DMS114 treated with DMSO at 0.1 percent for 48 hours (cell line): ENCODE data around the gene PPP1R9A.

Experiments
- DNase-seq: peaks from one replicate; lab custom pipeline; 2025; ENCODE audit not compliant: unreplicated experiment; lab: John Stamatoyannopoulos, UW

PPP1R9A gene

DNA sequence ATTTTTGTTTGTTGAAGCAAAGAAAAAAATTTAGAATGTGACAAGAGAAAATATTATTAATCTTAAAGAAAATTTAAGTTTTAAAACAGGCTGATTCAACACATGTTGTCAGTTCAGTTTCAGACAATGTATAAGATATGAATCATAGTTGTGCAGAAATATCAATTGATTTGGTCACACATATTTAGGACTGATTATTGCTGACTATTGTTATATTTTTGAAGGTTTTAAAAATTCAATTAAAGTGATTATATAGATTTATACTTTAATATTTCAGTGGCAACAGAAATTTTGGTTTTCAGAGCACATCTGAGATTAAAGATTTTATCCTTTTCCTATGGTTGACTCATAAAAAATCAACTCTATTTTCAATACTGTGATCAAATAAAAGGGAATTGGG is 284.4 kb downstream of the PPP1R9A start:
- DNase-seq = no peak

DNA sequence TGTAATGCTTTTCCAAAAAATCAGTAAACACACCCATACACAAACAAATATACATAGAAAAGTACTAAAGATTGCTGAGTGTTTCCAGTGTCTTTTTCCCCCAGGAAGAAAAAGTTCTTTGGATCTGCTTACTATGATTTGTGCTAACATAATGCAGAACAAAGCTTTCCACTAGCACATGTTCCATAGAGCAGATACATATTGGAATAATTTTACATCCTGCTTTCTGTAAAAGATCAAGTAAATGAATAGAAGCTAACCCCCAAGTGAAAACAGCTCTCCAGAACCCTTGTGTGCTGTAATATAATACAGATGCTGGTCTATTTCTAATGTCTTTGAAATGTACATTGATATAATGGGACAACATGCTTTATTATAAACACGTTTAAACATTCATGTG is 291.5 kb downstream of the PPP1R9A start:
- no peak for DNase-seq

DNA sequence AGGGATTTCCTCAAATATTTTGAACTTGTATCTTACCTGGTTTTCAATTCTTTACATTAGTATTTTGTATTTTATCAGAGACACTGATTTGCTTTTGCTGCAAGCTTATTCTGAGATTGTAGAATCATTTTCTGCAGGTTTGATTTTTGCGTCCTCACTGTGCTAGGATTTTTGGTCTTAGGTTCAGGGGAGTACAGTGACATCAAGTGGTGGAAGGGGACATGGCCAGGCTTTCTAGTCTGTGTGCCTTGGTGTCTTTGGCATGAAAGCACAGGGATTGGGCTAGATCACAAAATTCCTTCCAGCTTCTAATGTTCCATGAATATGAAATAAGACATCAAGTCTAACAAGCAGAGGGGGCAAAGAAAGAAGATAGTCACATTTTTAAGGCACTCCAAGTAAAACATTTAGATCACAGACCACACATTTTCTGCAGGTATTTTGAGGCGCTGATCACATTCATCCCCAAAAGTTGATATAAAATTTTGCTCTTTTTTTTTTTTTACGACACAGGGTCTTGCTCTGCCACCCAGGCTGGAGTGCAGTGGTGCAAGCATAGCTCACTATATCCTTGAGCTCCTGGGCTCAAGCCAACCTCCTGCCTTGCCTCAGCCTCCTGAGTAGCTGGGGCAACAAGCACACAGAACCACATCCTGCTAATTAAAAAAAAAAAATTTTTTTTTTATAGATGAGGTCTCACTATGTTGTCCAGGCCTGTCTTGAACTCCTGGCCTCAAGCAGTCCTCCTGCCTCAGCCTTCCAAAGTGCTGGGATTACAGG is 292.6 kb downstream of the PPP1R9A start:
- DNase-seq = peak; percentile 56

DNA sequence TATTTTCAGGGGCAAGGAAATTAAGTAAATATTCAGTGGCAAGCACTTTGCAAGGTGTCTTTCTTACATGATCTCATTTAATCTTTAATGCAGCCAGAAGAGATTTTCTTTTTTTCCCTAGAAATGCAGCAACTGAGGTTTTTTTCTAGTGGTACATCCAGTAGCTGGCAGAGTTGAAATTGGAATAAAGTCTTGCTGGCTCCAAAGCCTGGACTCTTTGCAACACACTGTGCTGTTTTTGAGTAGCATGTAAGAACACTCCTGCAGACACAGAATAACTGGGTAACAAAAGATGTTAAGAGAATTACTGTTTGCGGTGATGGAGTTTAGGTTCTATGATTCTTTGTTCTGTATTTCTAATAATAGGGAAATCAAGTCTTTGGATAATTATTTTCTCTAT is 293.3 kb downstream of the PPP1R9A start:
- no peak for DNase-seq

DNA sequence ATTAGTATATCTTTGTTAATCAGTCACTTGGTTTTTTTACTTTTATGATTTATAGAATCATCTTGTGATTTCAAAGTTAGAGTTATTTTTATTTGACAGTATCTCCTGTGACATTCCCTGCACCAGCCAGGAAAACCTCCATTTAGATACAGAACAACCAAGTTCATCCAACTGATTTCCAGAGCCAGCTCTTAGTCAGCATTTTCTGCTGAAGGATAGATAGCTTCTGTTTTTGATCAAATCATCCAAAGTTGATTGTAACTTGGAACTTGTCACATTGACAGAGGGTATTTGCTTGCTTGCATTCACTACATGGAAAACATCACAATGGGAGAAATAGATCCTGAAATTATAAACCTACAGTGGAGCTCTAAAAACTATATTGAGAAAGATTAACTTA is 294.3 kb downstream of the PPP1R9A start:
- DNase-seq = no peak

DNA sequence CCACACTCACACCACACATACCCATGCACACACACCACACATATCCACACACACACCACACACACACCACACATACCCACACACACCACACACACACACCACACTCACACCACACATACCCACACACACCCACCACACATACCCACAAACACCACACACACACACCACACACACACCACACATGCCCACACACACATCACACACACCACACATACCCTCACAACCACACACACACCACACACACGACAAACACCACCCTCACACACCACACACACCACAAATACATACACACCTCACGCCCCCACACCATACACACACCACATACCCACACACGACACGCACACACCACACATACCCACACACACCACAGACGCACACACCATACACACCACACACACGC is 297.2 kb downstream of the PPP1R9A start:
- DNase-seq = no peak

DNA sequence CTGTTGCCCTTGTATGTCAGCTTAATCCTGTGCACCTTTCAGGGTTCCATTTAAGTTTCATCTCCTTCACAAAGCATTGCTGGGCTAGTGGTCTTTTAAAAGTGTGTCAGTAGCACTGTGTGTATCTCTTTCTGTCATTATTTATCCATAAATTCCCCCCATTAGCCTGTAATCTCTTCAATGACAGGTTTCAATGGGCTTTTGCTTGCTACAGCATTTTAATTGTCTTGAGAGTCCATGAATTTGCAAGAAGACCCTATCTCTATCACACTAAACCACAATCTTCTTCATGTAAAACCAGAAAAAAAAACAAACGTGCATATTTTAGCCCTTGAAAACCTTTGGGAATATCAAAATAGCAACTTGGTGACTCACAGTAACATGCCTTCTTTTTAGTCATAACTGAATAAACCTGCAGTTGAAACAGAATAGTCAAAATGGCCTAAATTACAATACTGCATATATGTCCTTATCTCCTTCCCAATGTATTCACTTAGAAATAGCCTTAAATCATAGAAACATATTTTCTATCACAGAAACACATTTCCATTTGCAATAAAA is 298.4 kb downstream of the PPP1R9A start:
- DNase-seq = no peak

DNA sequence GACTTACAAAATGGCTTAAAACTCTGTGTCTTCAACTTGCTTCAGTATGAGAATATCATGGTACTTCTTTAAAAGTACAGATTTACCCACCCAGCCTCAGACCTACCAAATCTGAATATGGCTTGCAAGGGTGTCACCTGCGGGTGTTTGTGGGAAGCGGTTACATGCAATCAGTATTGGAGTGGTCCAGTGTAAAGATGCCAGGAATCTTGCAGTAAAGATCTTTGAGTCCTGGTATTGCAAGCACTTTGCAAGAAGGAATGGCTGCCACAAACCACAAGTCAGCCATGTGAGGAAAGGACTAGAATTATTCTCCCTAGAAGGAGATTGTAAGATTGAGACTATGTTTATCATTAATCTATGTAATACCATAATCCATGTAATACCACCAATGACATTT is 301.9 kb downstream of the PPP1R9A start:
- DNase-seq = no peak

DNA sequence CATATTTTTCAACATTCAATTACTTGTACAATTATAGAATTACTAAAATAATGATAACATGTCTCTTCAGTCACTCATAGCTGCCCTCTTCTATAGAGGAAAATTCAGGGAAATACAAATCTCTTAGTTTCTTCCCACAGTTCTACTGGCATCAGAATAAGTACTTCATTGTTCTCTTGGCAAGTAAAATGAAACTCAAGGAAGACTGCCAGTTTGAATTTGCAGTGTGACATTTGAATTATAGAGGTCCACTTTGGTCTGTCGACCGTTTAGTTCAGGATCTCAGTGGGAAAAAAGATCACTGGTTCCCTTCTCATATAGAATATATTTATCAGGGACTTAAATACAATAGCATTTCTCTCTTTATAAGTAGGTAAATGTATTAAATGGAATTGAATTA is 302.4 kb downstream of the PPP1R9A start:
- no peak for DNase-seq

DNA sequence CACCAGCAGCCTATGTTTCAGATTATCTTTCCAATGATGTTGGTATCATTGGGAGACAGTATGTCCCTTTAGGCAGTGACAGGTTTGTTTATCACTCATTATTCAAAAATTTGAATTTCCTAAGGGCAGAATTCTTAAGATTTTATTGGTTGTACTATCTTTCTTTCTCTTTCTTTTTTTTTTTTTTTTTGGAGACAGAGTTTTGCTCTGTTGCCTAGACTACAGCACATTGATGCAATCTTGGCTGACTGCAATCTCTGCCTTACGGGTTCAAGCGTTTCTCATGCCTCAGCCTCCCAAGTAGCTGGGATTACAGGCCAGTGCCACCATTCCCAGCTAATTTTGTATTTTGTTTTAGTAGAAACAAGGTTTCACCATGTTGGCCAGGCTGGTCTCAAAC is 305.8 kb downstream of the PPP1R9A start:
- no peak for DNase-seq

DNA sequence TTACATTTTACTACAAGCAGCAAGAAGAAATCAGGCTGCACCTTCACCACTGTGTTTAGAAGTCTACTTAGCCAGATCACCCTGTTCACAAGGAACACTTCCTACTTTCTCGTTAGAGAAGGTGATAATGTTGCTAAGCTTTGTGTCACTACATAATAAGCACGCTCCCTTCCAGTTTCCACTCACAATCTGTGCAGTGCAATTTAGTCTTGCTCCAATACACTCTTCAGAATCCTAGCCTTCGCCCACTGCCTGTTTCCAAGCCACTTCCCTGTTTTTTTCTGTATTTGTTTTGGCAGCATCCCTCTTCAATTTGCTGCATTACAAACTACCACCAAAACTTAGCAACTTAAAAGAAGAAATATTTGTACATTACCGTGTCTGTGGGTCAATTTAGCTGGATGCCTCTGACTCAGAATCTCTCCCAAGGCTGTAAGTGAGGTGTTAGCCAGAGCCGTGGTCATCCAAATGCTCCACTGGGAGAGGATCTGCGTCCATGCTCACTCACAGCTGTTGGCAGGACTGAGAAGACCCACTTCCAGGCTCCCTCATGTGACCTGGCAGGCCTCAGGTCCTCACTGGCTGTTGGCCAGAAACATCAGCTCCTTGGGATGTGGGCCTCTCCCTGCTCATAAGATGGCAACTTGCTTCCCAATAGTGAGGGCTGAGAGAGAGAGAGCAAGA is 306.6 kb downstream of the PPP1R9A start:
- no peak for DNase-seq

DNA sequence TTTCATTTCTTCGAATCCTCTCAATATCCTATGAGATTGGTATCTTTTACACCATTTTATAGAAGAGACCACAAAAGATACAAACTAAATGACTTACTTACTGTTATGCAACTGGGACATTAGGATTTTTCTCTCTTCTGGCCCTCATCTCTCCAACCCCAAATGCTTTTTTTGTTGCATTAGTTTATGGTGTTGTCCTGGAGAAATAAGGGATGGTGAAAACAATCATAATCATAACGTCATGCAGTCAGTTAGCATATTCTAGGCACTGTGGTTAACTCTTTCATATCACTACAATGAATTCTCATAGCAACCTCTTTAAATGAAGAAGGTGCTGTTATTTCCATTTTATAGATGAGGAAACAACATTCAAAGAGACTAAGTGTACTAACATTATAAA is 312.3 kb downstream of the PPP1R9A start:
- DNase-seq = no peak

DNA sequence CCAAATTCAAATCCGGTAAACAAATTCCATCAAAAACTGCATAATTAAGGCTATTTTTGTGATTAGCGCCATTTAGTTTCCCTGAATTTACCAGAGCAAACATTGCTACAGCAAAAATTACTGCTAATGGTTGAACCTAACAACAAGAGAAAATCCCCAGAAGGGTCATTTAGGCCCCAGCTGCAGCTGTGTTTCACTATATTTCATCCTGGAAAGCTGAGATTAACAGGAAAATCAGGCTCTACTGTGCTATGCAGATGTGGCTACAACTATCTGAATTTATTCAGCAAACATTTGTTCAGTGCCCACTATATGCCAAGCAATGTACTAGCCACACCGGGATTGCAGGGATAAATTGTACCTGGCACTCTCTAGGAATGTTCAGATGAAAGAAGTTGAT is 312.9 kb downstream of the PPP1R9A start:
- no peak for DNase-seq

DNA sequence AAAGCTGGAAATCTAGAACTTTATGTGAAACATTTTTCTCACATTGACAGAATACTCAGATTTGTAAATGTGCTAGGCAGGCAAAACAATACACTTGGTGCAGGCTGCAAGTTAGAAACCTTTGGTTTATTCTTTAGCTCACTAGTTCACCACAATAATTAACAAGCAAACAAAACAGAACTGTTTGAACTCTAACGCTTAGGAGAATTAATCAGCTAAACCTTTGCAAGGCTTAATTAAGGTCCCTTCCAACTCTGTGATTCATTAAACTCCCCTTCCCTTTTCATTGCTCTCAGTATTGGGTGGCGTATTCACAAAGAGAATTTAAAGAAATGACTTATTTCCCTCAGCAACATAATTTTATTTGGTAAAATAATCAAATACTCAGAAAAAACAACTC is 317.9 kb downstream of the PPP1R9A start:
- no peak for DNase-seq

DNA sequence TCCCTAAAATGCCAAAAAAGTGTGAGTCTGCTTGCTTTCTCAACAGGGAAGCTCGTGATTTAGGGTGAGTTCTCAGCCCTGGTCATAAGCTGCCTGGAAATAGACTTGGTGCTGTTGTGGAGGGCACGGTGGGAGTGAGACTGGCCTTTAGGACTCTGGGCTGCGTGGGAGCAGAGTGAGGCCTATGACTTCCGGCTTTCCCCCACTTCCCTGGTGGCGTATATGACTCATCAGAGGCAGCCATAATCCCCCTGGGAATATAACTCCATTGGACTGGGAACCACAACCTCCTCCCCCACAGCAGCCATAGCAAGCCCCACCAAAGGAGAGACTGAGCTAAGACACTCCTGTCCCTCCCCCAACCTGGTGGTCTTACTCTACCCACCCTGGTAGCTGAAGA is 321.9 kb downstream of the PPP1R9A start:
- DNase-seq = no peak

DNA sequence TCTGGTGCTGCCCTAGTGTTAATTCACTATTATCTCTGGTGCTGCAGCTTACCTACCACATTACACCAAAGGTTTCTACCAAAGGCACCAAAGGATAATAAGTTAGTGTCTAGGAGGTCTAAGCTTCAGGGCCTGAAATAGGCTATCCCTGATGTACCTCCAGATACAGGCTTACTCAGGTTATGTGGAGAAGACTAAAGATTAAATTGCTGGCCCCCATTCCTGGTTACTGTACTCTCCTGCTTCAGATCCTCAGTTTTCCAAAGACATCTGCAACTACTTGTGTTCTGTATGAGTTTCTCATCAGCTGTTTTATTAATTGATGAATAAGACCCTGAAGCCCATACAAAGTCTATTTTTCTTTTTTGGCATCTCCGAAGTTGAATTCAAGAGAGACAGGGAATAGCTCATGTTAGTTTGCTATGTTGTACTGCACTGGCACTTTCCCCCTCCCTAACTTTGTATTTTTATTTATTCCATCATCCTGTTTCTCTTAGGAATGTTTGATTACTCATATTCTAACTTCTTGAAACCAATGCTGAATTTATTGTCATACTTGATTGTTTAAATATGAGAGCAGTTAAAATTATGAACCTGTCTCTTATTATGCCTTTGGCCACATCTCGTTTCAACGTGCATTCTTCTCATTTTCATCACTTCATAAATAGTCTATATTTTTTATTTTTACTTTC is 331.0 kb downstream of the PPP1R9A start:
- no peak for DNase-seq

DNA sequence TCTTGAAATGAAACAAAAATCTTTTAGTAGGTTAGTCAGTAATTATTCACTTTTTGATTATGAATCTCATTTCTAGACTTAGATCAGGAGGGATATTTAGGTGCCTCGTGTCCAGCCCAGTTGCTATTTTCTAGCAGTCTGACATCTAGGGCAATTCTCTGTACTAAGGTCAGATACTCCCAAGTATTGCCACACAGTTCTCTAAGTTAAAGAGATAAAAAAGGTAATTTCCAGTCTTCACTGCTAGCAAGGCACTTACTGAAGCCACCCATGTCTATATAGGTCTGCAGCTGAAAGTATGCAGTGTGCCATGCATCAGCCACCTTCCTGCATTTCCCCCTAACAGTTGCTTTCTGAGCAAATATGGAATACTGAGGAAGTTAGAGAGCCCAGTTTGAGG is 333.5 kb downstream of the PPP1R9A start:
- DNase-seq = no peak

DNA sequence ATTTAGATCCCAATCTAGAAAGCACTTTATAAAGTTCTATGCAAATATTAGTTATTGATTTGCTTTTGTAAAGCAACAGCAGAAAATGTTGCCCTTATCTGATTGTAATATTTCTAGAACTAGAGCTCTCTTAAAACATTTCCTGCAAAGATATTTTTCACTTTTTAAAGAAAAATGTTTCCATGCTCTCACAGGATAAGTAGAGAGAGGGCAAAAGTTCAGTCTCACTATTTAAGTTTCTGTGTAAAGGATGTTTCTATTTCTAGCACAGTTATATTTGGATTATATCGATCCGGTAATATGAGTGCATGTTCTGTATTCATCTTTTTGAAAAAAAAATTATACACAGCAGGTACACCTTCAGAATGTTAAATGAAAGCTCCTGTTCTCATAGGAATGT is 334.9 kb downstream of the PPP1R9A start:
- DNase-seq = no peak

DNA sequence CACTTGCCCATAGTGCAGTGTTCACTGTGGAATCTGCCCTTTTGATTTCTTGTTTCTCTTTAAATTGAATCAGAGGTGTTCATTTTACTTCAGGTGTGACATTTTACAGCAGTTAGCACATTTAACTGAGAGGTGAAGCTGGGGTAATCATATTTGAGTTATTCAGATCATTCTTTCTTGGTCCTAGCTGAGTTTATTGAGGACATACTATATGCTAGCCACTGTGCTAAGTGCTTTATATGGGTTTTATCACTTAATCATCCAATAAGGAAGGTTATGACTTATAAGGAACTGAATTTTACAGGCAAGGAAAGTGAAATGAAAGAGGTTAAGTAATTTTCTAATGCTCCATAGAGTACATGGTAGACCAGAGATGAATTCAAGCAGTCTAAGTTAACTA is 337.2 kb downstream of the PPP1R9A start:
- DNase-seq = no peak

DNA sequence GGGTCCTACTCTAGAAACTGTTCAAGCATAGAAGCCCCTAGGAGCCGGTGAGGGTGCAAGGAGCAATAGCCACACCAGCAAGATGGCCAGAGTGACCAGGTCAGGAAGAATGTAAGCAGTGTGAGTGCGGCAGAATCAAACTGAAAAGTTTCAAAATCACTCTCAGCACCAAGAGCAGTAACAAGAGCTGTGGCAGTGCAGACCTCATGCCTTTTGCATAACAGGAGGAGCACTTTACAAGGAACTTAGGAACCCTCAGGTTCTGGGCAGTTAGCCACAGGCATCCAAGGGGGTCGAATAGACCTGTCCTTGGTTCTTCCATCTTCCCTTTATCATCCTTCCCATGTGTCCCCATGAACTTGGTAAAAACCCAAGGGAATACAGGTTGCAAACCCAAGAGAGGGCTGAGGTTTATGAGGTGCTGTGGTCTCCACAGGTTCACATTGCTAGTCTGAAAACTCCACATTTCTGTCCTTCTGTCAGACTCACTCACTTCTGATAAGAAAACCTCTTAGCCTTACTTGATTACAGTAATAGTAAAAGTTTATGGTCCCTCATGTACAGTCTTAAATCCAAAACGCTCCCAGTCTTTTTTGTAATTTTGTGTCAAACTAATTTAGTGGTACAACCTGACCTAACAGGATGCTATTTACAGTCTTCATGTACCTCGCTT is 338.6 kb downstream of the PPP1R9A start:
- DNase-seq = no peak

DNA sequence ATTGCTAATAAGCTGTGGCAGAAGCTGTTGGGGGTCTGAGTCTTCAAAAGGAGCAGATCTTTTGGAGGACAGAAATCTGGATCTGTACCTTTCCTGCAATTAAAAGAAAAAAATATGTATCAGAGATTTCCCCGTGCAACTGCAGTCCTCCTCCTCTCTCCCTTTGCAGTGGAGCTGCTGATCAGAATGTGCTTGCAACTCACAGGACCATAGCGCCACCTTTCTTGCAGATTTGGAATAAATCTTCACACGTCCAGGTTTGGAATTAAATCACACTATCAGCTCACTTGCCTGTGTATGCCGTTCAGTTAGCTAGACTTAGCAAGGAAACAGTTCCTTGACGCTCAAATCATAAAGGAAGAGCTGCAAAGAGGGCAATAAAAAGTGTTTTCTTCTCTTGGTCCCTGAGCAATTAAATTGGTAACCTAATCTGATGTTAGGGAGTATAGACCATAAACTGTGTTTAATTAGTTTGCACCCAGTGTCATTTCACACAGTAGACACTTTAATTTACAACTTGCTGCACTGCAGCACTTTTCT is 339.5 kb downstream of the PPP1R9A start:
- peak; percentile 25 for DNase-seq
